Measurements from ENCODE around the gene EIF2B5.

DNA sequence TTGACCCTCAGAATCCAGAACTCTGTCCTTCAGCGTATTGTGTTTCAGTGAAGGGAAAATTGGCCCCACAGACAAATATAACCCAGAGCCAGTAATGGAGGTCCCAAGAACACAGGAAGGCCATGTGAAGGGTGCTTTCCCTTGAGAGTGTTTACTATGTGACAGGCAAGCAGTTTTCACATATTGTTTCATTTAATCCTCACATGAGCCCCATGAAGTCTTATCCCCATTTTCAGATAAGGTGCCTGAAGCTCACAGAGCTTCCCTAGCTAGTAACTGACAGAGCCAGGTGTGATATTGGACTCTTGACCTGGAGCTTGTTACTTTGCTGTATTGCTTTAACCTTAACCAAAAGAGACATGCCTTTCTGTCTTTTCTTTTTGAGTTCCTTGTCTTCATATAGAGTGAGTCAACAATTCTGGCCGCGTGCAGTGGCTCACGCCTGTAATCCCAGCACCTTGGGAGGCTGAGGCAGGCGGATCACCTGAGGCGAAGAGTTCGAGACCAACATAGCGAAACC is 10.7 kb downstream of the EIF2B5 start:
- TF ChIP-seq POLR2AphosphoS5 (IDR thresholded peaks at IDR 0.05; ENCODE audit: low read depth, low read length) = no peak
- no peak for TF ChIP-seq TAF1 (IDR thresholded peaks at IDR 0.05; ENCODE audit: borderline replicate concordance, insufficient read depth, low read length)
- no peak for TF ChIP-seq SIN3A (IDR thresholded peaks at IDR 0.05; ENCODE audit: borderline replicate concordance, insufficient read depth, low read length)
- TF ChIP-seq, protein P1, sequence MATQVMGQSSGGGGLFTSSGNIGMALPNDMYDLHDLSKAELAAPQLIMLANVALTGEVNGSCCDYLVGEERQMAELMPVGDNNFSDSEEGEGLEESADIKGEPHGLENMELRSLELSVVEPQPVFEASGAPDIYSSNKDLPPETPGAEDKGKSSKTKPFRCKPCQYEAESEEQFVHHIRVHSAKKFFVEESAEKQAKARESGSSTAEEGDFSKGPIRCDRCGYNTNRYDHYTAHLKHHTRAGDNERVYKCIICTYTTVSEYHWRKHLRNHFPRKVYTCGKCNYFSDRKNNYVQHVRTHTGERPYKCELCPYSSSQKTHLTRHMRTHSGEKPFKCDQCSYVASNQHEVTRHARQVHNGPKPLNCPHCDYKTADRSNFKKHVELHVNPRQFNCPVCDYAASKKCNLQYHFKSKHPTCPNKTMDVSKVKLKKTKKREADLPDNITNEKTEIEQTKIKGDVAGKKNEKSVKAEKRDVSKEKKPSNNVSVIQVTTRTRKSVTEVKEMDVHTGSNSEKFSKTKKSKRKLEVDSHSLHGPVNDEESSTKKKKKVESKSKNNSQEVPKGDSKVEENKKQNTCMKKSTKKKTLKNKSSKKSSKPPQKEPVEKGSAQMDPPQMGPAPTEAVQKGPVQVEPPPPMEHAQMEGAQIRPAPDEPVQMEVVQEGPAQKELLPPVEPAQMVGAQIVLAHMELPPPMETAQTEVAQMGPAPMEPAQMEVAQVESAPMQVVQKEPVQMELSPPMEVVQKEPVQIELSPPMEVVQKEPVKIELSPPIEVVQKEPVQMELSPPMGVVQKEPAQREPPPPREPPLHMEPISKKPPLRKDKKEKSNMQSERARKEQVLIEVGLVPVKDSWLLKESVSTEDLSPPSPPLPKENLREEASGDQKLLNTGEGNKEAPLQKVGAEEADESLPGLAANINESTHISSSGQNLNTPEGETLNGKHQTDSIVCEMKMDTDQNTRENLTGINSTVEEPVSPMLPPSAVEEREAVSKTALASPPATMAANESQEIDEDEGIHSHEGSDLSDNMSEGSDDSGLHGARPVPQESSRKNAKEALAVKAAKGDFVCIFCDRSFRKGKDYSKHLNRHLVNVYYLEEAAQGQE (IDR thresholded peaks at IDR 0.05; ENCODE audit: insufficient read depth in 1 of 2, low read depth in 2 of 2, low read length in 2 of 2) = no peak
- no peak for TF ChIP-seq FOXP2 (optimal IDR thresholded peaks at IDR 0.05; ENCODE audit: borderline replicate concordance, extremely low read depth, extremely low read length, insufficient read depth)

Measured in PFSK-1 (cell line).